ENCODE results near the gene ANO6.

- TF ChIP-seq CTCF (IDR thresholded peaks at IDR 0.05) = no peak
- TF ChIP-seq POLR2A (IDR thresholded peaks at IDR 0.05) = no peak
- TF ChIP-seq POLR2AphosphoS5 (IDR thresholded peaks at IDR 0.05) = no peak
Observed at GRCh38 chr12:45294906-45295305, 79.0 kb downstream of the ANO6 start.
